MM.1S (cell line): ENCODE measurements around the gene C17orf50.

Experiments
- EZH2 ChIP-seq: fragments of 300-600 bp; sonication (generic); optimal IDR thresholded peaks from 2 replicates; pipeline ENCODE3; 2017; ENCODE audit warnings: low read depth, mild to moderate bottlenecking, antibody characterized with exemption, low read length, mixed read lengths
- EZH2phosphoT487 ChIP-seq: fragments of 300-600 bp; sonication (generic); IDR thresholded peaks from 2 replicates; pipeline ENCODE4 v1.6.1; 2018; ENCODE audit warnings: antibody characterized with exemption, low read length
- TF ChIP-seq, protein P1 (sequence below): fragments of 300-600 bp; sonication (generic); IDR thresholded peaks from 2 replicates; pipeline ENCODE4 v1.5.1; 2016; ENCODE audit warnings: antibody characterized with exemption, low read length, mixed read lengths

DNA sequence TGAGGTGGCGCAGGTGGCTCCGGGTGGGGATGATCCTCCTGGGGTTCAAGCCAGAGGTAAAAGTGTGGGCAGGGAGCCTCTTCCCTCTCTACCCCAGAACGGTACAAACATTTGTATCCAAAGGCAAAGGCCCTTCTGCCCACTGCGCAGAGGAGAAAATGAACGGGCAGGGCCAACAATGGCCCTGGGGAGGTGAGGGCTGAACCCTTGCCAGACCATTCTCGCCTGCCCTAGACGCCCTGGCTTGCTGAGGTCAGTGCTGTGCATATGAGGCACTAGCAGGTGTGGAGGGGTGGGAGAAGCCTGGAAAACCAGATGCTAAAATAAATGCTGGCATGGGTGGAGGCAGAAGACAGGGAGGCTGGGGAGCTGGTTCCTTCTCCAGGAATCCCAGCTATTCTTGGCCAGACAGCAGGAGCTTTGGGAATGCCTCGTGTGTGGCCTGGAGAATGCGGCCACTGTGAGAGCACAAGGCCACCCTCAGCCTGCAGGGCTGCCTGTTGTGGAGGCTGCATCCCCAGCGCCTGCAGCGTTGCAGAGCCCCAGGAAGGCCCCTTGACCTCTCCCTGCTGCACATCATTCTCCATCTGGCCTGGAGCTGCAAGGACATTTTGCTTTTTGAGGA, 4.5 kb downstream of the C17orf50 start:
- TF ChIP-seq, protein P1, sequence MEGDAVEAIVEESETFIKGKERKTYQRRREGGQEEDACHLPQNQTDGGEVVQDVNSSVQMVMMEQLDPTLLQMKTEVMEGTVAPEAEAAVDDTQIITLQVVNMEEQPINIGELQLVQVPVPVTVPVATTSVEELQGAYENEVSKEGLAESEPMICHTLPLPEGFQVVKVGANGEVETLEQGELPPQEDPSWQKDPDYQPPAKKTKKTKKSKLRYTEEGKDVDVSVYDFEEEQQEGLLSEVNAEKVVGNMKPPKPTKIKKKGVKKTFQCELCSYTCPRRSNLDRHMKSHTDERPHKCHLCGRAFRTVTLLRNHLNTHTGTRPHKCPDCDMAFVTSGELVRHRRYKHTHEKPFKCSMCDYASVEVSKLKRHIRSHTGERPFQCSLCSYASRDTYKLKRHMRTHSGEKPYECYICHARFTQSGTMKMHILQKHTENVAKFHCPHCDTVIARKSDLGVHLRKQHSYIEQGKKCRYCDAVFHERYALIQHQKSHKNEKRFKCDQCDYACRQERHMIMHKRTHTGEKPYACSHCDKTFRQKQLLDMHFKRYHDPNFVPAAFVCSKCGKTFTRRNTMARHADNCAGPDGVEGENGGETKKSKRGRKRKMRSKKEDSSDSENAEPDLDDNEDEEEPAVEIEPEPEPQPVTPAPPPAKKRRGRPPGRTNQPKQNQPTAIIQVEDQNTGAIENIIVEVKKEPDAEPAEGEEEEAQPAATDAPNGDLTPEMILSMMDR, result no peak
- no peak for TF ChIP-seq EZH2
- TF ChIP-seq EZH2phosphoT487, result no peak
